ENCODE results near the gene USP26. TPM values are rescaled to one million over a fixed set of nuclear protein-coding genes. Genes with fewer than 3 reads are reported as not detected.
"Not testable (repeated sequence)": the region's sequence is repeated elsewhere in the genome, so short reads cannot be mapped to it uniquely, and the experiment has no call there.

USP26 gene
- total RNA-seq, 2 experiments from 2014 or later, result not detected

- ChIA-PET POLR2A (no interaction called here), CTCF (ENCODE audit: unreplicated experiment) (no interaction called here)
- no peak overlapping the region for H3K27ac ChIP-seq (ENCODE audit: low read depth, low read length, poor library complexity, severe bottlenecking)
- no peaks in the 10 kb centered on the region for H3K9me2 ChIP-seq (ENCODE audit: insufficient read depth, low read length)
- H3K79me2 ChIP-seq (ENCODE audit: insufficient read depth, low read depth, low read length), result no peaks in the 10 kb centered on the region
- BruUV-seq (replicated peaks), result no TSS peak
- TF ChIP-seq EZH2phosphoT487 (IDR thresholded peaks at IDR 0.05; ENCODE audit: borderline replicate concordance, low read depth, low read length) (no peak), CTCF (conservative IDR thresholded peaks at IDR 0.05; ENCODE audit: low read length) (no peak)
- no peak overlapping the region for H2AFZ ChIP-seq (ENCODE audit: low read length)
- H3K9me3 ChIP-seq (ENCODE audit: low read length), result no peaks in the 10 kb centered on the region
- H3K4me3 ChIP-seq (ENCODE audit: low read depth, low read length, poor library complexity, severe bottlenecking), result no peak overlapping the region
- DNase-seq (ENCODE audit: low spot score), result no peak
- intact Hi-C loops (cut with micrococcal nuclease; ENCODE audit: unreplicated experiment), result no loop called here
- no peaks in the 10 kb centered on the region for H3K36me3 ChIP-seq (ENCODE audit: insufficient read depth, low read length)
- no peaks in the 10 kb centered on the region for H3K4me1 ChIP-seq (ENCODE audit: insufficient read depth, low read length, poor library complexity, severe bottlenecking)
- no peak overlapping the region for H3K4me2 ChIP-seq (ENCODE audit: low read length)
- no peaks in the 10 kb centered on the region for H4K20me1 ChIP-seq (ENCODE audit: insufficient read depth, low read length)
These were observed 14.9 kb downstream of the USP26 start for GRCh38 chrX:133081990-133082389.

- H3K27ac ChIP-seq (ENCODE audit: low read depth, low read length, poor library complexity, severe bottlenecking); H3K4me2 ChIP-seq (ENCODE audit: low read length); H3K9me2 ChIP-seq (ENCODE audit: insufficient read depth, low read length); H3K4me1 ChIP-seq (ENCODE audit: insufficient read depth, low read length, poor library complexity, severe bottlenecking); DNase-seq (ENCODE audit: low spot score); H2AFZ ChIP-seq (ENCODE audit: low read length); H3K79me2 ChIP-seq (ENCODE audit: insufficient read depth, low read depth, low read length); H3K4me3 ChIP-seq (ENCODE audit: low read depth, low read length, poor library complexity, severe bottlenecking); intact Hi-C loops (cut with micrococcal nuclease; ENCODE audit: unreplicated experiment); H3K36me3 ChIP-seq (ENCODE audit: insufficient read depth, low read length); CTCF ChIA-PET (ENCODE audit: unreplicated experiment); BruUV-seq (replicated peaks); H4K20me1 ChIP-seq (ENCODE audit: insufficient read depth, low read length); H3K9me3 ChIP-seq (ENCODE audit: low read length): not testable (repeated sequence)
- POLR2A ChIA-PET, result interaction anchor here (0.6 kb wide), 1 partner anchor 322 kb away, joined by 3 read pairs; no protein-coding TSS in a partner anchor
These were observed 19.1 kb downstream of the USP26 start for GRCh38 chrX:133077856-133078255.

GRCh38 chrX:133072566-133072965 is 24.3 kb downstream of the USP26 start:
- ChIA-PET CTCF (ENCODE audit: unreplicated experiment) (no interaction called here), POLR2A (interaction anchor here (0.7 kb wide), 1 partner anchor 1296 kb away, joined by 10 read pairs; no protein-coding TSS in a partner anchor)
- Histone ChIP-seq H2AFZ (ENCODE audit: low read length) (no peak overlapping the region), H3K9me2 (ENCODE audit: insufficient read depth, low read length) (no peaks in the 10 kb centered on the region), H4K20me1 (ENCODE audit: insufficient read depth, low read length) (no peaks in the 10 kb centered on the region), H3K9me3 (ENCODE audit: low read length) (no peaks in the 10 kb centered on the region), H3K4me3 (ENCODE audit: low read depth, low read length, poor library complexity, severe bottlenecking) (no peak overlapping the region), H3K27ac (ENCODE audit: low read depth, low read length, poor library complexity, severe bottlenecking) (no peak overlapping the region), H3K79me2 (ENCODE audit: insufficient read depth, low read depth, low read length) (no peaks in the 10 kb centered on the region), H3K4me2 (ENCODE audit: low read length) (no peak overlapping the region), H3K36me3 (ENCODE audit: insufficient read depth, low read length) (no peaks in the 10 kb centered on the region), H3K4me1 (ENCODE audit: insufficient read depth, low read length, poor library complexity, severe bottlenecking) (no peaks in the 10 kb centered on the region)
- no peak for DNase-seq (ENCODE audit: low spot score)
- TF ChIP-seq EZH2phosphoT487 (IDR thresholded peaks at IDR 0.05; ENCODE audit: borderline replicate concordance, low read depth, low read length) (no peak), CTCF (conservative IDR thresholded peaks at IDR 0.05; ENCODE audit: low read length) (no peak)
- intact Hi-C loops (cut with micrococcal nuclease; ENCODE audit: unreplicated experiment), result no loop called here
- no TSS peak for BruUV-seq (replicated peaks)

Measured in OCI-LY7 (cell line).